ENCODE measurements around the gene EMSY.
"Not testable (repeated sequence)": the region's sequence is repeated elsewhere in the genome, so short reads cannot be mapped to it uniquely, and the experiment has no call there.

EMSY gene, protein sequence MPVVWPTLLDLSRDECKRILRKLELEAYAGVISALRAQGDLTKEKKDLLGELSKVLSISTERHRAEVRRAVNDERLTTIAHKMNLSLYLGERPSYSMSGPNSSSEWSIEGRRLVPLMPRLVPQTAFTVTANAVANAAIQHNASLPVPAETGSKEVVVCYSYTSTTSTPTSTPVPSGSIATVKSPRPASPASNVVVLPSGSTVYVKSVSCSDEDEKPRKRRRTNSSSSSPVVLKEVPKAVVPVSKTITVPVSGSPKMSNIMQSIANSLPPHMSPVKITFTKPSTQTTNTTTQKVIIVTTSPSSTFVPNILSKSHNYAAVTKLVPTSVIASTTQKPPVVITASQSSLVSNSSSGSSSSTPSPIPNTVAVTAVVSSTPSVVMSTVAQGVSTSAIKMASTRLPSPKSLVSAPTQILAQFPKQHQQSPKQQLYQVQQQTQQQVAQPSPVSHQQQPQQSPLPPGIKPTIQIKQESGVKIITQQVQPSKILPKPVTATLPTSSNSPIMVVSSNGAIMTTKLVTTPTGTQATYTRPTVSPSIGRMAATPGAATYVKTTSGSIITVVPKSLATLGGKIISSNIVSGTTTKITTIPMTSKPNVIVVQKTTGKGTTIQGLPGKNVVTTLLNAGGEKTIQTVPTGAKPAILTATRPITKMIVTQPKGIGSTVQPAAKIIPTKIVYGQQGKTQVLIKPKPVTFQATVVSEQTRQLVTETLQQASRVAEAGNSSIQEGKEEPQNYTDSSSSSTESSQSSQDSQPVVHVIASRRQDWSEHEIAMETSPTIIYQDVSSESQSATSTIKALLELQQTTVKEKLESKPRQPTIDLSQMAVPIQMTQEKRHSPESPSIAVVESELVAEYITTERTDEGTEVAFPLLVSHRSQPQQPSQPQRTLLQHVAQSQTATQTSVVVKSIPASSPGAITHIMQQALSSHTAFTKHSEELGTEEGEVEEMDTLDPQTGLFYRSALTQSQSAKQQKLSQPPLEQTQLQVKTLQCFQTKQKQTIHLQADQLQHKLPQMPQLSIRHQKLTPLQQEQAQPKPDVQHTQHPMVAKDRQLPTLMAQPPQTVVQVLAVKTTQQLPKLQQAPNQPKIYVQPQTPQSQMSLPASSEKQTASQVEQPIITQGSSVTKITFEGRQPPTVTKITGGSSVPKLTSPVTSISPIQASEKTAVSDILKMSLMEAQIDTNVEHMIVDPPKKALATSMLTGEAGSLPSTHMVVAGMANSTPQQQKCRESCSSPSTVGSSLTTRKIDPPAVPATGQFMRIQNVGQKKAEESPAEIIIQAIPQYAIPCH (N-terminal part only)

DNA sequence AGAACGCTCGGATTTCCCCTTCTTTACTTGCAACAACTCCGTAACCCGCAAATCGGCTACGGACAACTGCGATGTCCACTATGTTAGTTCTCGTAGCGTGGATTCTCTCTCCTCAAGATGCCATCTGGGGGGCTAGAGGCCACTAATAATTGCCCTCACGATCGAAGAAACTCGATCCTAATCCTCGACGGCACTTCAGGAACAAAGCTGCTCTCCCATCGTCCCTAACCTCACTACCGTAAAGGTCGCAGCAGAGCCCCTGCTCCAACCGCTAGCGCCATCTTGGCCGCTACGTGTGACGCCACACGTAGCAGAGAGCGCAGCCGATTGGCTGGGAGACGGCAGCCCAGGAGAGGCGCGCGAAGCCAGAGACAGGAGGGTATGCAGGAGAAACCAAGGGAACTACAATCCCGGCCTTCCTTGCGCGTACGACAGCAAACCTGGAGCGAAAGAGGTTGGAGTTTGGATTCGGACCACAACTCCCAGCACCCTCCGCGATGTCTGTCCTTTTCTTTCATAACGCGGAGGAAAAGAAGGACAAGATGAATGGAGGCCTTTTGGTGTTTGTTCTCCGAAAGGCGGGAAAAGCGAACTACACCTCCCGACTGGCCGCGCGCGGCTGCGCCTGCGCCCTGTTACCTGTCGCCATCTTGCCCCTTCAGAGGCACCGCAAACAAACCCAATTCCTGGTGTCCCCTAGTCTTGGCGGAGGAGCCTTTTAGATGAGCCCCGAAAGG, at the start of gene EMSY:
Gene EMSY (plus strand): TSS at position 635 of the 737 bp plus-strand sequence. CDS start 1,921 bp downstream, outside the sequence.
- peak; percentile 77 to 86 for DNase-seq (ENCODE audit: low read depth in 1 of 2, low spot score in 1 of 2)

DNA sequence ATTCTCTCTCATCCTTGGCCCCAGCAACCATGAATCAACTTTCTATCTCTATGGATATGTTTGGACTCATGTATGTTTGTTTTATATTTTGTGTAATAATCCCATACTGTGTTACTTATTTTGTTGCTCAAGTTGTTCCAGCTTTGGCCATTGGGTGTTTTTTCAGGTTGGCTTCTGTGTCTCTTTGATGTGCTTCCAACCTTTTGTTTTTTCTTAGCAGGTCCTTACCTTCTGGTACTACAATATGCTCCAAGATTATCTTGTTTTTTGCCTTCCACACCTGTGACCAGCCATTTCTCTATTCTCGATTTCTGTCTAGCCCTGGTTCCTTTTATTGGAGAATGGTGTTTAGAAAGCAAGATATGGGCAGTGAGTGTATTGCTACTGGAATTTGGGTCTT, 49.5 kb upstream of the EMSY start:
- no peak for DNase-seq (ENCODE audit: low read depth in 1 of 2, low spot score in 1 of 2)

DNA sequence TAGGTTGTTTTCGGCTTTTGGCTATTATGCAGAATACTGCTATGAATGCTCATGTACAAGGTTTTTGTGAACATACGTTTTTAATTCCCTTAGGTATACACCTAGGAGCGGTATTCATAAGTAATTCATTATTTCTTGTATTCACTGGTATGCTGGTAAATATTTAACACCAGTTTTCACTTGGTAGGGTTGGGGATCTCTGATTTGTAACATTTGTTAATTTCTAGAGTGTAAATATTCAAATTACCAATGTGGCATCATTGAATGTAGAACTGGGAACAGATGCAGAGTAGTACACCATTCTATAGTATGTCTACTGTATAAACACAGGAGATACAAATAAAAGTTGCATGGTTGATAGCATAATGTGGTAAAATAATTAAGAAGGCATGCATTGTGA, 47.4 kb upstream of the EMSY start:
- DNase-seq (ENCODE audit: low read depth in 1 of 2, low spot score in 1 of 2) = no peak

DNA sequence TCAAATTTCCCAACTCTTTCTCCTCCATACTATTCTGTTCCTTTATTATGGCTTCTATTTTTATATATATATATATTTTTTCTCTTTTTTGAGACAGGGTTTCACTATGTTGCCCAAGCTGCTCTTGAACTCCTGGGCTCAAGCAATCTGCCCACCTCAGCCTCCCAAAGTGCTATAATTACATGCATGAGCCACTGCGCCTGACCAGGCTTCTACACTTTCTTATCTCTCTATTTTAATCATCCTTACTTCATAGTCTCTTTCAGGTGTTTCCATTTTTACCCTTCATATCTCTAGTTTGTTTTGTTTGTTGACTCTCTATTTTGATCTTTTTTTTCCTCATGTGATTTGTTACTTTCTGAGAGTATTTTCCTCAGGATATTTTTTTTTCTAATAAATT, 43.9 kb upstream of the EMSY start:
- no peak for DNase-seq (ENCODE audit: low read depth in 1 of 2, low spot score in 1 of 2)

DNA sequence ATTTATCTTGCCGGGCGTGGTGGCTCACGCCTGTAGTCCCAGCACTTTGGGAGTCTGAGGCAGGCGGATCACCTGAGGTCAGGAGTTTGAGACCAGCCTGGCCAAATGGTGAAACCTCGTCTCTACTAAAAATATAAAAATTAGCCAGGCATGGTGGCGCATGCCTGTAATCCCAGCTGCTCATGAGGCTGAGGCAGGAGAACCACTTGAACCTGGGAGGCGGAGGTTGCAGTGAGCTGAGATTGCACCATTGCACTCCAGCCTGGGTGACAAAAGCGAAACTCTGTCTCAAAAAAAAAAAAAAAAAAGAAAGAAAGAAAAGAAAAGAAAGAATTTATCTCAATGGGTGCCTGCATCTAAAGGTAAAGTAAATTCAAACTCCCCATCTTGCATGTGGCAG, 43.3 kb upstream of the EMSY start:
- DNase-seq (ENCODE audit: low read depth in 1 of 2, low spot score in 1 of 2) = not testable (repeated sequence)

DNA sequence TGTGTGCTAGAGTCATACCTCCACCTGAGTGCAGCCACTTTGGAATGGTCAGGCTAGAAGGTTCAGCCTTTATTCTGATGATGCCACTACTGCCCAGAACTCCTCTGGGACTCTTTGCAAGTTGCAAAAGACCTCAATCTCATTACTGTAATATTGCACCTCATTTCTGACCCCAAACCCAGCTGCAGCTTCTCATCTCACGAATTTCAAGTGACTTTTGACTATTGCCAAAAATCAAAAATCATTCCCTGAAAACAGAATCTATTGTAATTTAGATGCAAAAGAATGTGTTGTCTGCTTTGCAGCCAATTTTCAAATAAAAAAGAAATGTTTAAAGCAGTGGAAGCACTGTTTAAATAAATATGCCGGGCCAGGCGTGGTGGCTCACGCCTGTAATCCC, 38.5 kb upstream of the EMSY start:
- no peak for DNase-seq (ENCODE audit: low read depth in 1 of 2, low spot score in 1 of 2)

DNA sequence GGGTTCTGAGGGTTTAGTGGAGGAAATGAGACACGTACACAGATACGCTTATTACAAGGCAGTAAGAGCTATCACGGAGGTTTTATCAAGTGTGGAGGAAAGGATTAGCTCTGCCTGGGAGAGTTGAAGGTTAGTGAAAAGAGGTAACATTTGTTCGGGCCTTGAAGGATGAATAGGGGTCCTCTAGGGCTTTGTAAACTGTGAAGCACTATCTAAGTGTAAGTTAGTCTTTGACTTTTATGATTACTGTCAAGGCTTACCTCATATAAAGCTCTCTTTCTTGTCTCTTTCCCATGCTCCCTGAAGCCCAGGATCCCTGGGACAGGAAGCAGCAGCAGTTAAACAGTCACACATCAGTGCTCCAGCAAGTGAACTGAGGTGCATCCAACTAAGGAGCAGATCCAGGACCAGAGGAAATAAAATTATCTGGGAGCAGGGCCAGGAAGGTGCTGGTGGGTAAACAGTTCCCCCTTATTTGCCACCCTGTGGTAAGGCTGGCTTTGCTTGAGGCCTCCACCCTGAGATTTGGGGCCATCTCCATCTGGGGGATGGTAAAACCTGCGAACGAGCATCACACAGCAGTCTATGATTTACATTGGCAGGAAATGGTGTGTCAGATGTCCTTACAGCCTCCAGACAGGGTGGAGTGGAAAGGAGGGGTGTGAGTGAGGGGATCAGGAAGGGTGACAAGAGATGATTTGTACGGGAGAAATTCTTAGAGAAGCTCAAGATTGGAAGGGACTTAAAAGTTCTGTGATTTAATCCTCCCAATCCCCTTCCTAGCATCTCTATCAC, 36.5 kb upstream of the EMSY start:
- DNase-seq (ENCODE audit: low read depth in 1 of 2, low spot score in 1 of 2) = no peak

DNA sequence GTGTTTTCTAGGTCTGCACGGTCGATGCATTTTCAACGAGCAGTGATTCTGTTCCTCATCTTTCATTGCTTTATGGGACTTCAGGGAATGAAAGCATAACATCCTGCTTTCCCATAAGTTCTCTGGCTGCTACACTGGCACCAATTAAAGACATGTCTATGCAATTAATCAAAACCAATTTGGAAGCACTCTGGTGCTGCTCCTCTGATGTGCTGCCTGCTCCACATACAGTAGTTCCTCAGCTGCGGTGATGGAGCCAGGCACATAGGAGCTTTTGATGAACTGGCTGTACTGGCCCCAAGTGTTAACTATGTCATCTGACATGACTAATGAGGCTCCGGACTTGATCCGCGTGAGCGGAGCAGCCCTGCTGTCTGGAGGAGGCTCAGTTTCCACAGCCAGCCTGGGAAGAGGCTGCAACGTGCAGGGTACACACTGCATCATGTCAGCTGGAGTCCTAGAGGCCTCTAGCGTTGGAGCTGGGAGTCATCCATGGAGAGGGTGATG, 33.9 kb upstream of the EMSY start:
- DNase-seq (ENCODE audit: low read depth in 1 of 2, low spot score in 1 of 2) = no peak

DNA sequence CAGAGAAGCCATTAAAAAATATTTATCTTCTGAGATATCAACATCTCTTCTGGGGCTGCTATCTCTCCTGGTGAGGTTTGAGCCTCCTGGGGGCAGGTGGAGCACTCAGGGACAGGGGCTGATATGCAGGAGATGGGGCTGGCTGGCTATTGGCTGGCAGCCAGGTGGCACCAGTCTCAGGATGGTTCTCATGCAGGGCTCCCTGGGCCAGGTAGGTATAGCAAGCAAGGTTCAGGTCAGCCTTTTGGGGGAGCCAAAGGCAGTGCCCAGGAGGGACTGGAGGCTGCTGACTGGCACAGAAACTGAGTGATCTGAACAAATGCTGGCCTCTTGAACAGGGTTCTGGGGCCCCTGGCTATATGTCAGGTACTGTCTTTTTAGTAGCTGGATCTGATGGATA, 29.7 kb upstream of the EMSY start:
- no peak for DNase-seq (ENCODE audit: low read depth in 1 of 2, low spot score in 1 of 2)

DNA sequence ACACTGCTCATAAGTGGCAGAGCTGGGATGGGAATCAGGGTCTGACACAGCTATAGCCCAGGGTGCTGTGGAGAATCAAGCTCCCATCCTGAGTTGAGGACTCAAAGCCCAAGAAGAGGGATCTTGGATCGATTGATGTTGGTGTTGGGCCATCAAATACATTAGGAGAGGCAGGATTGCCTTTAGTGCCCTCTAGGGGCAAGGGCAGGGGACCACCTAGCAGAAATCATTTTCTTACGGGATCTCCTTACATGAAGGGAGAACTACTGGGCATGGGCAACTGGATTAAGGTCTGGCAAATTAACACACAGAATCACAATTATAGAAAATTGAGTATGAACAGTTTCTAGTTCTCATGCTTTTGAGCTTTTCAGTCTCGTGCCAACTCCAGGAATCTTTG, 24.9 kb upstream of the EMSY start:
- DNase-seq (ENCODE audit: low read depth in 1 of 2, low spot score in 1 of 2) = no peak

DNA sequence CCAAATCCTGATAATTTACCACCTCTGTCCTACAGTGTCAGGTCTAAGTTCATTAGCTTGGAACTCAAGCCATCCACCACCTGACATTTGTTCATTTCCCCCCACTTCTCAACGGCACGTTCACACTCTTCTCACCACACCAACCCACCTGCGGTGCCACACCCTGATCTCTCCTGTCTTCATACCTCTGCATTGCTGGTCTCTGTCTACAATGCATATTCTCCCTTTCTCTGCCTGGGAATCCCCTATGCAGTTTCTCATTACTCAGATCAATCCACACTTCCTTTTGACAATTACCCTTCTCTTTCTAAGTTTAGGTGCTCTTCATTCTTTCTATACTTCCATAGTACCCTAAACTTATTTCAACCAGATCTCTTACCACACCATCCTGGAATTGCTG, 20.4 kb upstream of the EMSY start:
- DNase-seq (ENCODE audit: low read depth in 1 of 2, low spot score in 1 of 2) = no peak

DNA sequence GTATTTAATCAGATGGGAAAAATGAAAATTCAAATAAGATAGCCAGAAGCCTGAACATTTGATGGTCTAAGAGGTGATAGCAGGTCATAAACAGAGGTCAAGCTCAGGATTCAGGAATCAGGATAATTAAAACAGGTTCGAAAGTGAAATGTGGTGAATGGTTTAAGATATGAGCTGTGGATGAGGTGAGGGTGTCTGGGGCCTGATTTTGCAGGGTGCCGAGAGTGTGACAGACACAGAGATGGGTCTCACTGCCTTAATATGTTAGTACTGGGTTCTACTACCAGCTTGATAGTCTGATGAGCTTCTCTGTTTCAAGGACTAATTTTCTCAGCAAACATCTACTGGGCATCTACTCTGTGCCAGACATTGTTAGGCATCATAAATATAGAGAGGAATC, 19.9 kb upstream of the EMSY start:
- no peak for DNase-seq (ENCODE audit: low read depth in 1 of 2, low spot score in 1 of 2)

DNA sequence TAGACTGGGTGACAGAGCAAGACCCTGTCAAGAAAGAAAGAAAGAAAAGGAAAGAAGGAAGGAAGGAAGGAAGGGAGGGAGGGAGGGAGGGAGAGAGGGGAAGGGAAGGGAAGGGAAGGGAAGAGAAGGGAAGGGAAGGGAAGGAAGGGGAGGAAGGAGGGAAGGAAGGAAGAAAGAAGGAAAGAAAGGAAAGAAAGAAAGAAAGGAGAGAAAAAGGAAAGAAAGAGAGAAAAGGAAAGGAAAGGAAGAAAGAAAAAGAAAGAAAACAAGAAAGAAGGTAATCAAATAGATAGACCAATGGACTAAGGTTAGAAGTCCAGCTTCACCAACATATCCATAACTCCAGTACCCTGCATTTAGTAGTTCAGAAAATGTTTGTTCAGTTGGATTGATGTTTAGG, 18.2 kb upstream of the EMSY start:
- DNase-seq (ENCODE audit: low read depth in 1 of 2, low spot score in 1 of 2) = no peak

DNA sequence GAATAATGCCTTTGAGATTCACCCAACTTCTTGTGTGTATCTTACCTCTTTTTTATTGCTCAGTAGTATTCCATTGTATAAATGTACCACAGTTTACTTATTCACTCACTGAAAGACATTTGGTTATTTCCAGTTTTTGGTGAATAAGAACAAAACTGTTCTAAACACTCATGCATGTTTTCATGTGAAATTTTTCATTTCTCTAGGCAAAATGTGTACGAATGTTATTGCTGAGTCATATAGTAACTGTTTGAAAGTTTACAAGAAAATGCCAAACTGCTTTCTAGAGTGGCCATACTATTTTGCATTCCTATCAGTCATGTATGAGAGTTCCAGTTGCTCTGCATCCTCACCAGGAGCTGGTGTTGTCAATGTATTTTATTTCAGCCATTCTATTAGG, 8.8 kb upstream of the EMSY start:
- no peak for DNase-seq (ENCODE audit: low read depth in 1 of 2, low spot score in 1 of 2)

DNA sequence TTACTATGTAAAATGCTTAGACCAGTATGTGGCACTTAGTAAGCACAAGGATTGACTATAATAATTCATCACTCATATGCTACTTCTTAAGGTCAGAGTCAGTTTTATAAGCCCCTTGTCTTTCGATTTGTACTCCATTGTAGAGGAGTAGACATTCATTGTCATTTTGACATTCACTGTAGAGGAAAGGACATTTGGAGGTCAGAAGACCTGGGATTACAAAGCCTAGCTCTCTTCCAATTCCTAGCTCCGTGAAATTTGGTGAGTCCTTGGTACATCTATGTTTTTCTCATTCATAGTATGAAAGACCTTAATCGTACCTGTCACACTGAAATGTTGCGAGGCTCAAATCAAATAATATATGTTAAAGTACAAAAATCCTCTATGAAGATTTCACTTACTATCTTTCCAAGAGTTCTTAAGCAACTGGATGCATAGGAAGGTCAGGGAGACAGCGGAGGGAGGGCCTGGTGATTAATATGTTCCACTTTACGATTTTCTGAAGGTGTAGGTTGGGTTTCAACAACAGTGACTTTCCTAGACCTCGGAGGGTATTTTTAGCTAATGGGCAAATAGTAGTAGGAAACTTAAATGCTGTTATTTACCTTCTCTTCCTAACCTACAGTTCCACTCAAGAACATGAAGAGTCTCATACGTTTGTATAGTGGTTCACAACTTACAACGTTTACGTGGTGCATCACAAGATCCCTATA, 1.4 kb upstream of the EMSY start:
- DNase-seq (ENCODE audit: low read depth in 1 of 2, low spot score in 1 of 2) = no peak

DNA sequence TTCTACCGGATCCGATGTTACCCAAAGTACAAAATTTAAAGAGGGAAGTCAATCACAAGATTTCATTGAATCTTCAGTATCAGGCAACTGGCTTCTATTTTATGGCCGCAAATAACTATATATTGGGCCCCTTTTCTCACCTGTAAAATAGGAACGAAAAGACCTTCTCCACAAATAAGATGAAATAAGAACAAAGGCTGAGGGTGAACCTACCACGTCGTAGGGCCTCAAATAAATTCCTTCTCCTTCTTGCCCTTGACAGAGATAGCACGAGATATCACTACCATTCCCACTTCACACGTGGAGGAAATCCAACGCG, 794 bp upstream of the EMSY start:
- DNase-seq (ENCODE audit: low read depth in 1 of 2, low spot score in 1 of 2) = no peak

DNA sequence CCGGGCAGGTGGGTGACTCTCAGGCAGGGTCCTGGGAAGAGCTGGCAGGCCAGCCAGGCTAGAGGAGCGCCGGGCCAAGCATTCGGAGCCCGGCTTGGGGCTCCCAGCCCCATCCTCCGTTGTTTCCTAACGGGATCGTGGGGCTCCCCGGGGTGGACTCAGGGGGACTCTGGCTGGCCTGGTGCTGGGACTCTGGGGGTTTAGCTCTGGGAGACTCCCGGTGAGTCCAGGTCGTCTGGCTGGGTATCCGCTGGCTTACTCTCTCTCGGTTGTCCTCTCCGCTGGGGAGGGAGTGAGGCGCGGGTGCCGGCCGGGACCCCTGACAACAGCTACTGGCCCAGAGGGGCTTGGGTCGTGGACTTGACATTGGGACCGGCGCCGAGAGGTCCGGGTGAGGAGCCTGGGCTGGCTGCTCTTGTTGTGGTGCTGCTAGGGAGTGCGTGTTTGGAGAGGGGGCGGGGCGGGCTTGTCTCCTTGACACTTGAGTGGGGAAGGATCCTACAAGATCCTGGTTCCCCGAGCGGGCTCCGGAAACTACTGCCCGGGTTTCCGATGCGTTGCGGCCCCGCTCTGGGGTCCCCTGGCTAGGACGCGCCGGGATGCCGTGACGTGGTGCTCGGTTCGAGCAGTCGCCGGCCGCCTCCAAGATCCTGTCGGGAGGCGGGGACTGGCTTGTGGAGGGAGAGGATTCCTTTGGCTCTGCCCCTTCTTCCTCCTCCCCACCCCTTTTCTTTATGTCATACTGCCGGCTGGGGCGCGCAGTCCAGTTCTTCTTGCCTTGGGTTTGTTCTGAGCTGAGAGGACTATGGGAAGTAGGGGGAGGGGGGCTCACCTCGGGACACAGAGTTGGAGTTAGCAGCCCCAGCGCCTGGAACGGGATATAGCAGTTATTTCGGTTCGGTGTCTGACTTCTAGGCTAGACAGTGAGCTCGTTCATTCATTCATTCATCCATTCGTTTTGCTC, 585 bp downstream of the EMSY start:
- peak; percentile 6 to 25 for DNase-seq (ENCODE audit: low read depth in 1 of 2, low spot score in 1 of 2)

DNA sequence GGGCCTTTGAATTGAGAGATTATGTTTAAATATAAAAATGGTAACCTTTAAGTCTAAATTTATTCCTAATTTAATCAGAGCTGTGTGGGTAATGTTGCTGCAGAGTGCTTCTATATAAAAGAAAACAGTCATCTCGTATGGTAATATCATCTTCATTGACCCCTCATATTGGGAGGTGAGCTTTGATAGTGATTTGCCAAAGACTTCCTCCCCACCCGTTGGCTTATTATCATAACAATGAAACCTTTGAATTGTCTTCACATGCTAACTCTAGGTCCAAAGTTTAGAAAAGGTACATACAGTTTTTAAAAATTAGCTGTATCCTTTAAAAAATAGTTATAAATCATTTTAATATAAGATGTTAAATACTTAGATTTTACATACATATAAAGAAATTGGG, 3.7 kb downstream of the EMSY start:
- no peak for DNase-seq (ENCODE audit: low read depth in 1 of 2, low spot score in 1 of 2)
